ENCODE data around the gene IGFN1.

DNA sequence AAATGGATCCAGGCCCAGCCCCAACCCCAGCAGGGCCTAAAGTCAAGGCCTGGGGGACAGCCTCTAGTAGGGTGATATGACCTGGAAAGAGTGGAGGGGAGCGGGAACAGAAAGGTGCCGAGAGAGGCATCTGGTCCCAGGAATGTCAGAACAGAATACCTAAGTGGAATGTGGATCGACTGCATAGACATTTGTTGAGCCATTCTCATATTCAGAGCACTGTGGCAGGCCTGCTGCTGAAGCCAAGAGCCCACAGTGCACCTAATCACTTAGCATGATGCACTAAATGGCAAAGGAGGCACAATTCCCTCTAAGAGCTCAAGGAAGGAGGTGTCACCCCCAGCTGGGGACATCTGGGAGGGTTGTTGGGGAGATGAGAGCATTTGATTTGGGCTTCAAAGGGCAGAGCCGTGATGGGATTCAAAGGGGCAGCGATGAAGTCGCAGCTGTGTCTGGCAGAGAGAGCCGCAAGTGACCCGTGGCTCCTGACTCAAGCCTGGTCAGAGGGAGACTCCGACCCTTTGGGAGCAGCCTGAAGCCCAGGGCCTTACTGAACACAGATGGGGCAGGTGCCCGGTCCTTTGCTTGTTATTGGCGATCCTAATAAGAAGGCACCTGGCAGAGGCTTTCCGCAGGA lies 84.1 kb downstream of the IGFN1 start:
- TF ChIP-seq, protein P1, sequence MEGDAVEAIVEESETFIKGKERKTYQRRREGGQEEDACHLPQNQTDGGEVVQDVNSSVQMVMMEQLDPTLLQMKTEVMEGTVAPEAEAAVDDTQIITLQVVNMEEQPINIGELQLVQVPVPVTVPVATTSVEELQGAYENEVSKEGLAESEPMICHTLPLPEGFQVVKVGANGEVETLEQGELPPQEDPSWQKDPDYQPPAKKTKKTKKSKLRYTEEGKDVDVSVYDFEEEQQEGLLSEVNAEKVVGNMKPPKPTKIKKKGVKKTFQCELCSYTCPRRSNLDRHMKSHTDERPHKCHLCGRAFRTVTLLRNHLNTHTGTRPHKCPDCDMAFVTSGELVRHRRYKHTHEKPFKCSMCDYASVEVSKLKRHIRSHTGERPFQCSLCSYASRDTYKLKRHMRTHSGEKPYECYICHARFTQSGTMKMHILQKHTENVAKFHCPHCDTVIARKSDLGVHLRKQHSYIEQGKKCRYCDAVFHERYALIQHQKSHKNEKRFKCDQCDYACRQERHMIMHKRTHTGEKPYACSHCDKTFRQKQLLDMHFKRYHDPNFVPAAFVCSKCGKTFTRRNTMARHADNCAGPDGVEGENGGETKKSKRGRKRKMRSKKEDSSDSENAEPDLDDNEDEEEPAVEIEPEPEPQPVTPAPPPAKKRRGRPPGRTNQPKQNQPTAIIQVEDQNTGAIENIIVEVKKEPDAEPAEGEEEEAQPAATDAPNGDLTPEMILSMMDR (IDR thresholded peaks at IDR 0.05; ENCODE audit: poor library complexity, severe bottlenecking), result no peak
- TF ChIP-seq EZH2 (IDR thresholded peaks at IDR 0.05; ENCODE audit: borderline replicate concordance, insufficient read depth, low read length, poor library complexity, severe bottlenecking), result no peak
